Effector CD4-positive, alpha-beta T cell (primary cell): ENCODE measurements around the gene PLVAP.
"Not testable (repeated sequence)": the region's sequence is repeated elsewhere in the genome, so short reads cannot be mapped to it uniquely, and the experiment has no call there.

Experiments used
- DNase-seq: peaks from one replicate; pipeline ENCODE4 v3.0.0-alpha.2; 2020

Gene PLVAP

DNA sequence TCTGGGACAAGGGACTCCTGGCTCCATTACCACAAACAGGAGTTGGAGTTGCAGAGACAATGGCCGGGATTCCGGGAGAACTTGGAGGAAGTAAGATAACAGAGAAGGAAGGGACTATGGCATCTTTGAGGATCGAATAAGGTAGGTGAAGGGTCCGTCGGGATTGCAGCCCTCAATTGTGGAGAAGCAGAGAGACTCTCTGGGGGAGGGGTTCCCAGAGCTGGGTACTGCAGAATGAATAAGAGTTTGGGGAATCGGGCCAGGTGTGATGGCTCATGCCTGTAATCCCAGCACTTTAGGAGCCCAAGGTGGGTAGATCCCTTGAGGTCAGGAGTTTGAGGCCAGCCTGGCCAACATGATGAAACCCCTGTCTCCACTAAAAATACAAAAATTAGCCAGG, 24.5 kb upstream of the PLVAP start:
- no peak for DNase-seq

DNA sequence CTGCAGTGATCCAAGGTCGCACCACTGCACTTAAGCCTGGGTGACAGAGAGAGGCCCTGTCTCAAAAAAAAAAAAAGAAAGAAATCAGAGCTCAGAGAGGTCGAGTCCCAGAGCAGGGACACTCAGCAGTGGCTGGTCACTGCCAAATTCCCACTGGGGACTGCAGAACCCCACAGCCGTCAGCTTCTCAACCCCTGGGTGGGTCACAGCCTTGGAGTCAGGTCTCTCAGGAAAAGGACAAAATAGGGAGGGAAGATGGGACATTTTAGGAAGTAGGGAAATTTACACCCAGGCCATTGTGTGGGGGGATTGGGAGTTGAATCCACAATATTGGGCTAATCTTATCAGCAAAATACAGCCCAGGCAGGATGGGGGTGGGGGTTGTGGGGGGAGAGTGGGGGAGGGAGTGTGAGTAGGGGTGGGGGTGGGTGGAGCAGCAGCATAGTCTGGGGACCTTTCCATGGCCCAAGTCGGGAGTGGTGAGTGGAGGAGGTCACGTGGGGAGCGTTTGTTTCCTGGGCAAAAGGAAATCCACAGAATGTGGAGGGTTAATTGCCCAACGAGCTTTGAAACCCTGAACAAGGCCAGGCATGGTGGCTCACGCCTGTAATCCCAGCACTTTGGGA, 21.9 kb upstream of the PLVAP start:
- DNase-seq = no peak

DNA sequence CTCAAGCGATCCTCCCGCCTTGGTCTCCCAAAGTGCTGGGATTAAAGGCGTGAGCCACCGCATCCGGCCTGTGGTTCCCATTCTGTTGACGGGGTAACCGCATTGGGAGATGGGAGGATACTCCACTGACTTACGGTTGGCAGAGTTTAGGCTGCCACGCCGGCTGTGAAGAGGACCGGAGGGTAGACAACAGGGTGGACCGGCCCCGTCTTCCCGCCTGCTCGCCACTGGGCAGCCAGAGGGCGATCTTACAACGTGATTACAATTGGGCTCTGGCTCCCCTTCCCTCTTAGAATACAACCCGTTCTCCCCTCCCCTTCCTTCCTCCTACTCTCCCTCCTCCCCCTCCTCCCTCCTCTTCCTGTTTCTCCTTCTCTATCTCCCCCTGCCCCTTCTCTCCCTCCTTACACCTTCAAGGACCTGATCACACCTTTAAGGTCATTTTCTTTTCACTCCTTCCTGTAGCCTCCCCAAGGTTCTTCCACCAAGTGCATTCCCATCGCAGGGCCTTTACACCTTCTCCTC, 17.8 kb upstream of the PLVAP start:
- peak; percentile 51 for DNase-seq

GRCh38 chr19:17393914-17394313, 16.8 kb upstream of the PLVAP start, which contains the start of gene CCDC194:
TSS of gene CCDC194 (minus strand) at chr19:17394196. CDS start at chr19:17394158, 38 bp downstream.
- DNase-seq = no peak

DNA sequence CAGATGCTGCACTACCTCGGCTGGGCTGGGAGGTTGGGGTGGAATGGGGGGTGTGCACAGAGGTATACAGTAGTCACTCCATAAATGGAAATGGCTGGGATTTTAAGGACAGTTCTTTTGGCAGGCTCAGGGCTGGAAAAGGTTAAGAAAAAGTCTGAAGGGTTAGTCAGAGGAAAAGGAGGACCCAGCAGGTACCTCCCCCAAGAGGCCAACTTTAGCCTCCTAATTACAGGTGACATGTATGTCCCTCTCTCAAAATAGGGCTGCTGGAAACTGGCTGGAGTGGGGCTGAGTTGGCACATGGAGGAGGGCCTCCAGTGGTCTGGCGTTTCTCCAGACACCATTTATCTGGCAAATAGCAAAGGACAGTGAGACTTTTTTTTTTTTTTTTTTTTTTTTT, 15.9 kb upstream of the PLVAP start:
- DNase-seq = no peak

DNA sequence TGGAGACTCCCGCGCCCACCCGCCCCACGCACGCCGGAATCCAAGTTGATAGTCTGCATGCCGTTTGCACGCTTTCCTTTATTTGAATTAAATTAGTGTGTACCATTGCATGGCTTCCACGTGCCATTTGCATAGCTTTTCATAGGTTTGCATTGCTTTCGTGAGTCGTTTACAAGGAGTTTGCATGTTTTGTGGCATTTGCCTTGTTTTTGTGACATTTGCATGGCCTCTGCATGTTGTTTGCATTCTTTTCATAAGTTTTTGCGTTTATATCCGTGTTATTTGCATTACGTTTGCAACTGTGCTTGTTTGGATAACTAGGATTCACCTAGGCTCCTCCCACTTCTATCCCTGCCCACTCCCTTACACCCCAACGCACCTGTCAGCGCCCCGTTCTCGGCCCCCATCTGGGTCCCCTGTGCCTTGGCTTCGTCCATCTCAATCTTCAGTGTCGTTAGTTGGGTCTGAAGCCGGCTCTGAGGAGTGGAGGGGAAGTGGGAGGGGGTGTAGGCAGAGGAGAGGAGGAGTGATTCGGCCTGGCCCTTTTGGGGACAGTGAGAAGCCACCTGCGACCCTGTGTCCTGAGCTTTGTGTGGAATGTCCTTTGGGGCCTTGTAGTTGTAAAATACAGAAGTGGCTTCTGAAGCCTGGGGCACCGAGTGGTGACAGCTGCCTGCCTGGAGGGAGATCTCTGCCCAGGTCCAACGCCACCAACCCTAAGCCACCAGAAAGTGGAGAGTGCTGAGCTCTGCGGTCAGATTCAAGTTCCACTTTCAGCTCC, 14.4 kb upstream of the PLVAP start:
- no peak for DNase-seq

GRCh38 chr19:17390665-17391370, 13.7 kb upstream of the PLVAP start:
- DNase-seq = peak; percentile 85

- DNase-seq = no peak
These were observed 13.0 kb upstream of the PLVAP start for GRCh38 chr19:17389957-17390664.

GRCh38 chr19:17389288-17389687, 12.1 kb upstream of the PLVAP start:
- no peak for DNase-seq

GRCh38 chr19:17385878-17386611, 8.9 kb upstream of the PLVAP start:
- DNase-seq = peak; percentile 48

- DNase-seq = no peak
These were observed 3.4 kb upstream of the PLVAP start for GRCh38 chr19:17380426-17381138.

DNA sequence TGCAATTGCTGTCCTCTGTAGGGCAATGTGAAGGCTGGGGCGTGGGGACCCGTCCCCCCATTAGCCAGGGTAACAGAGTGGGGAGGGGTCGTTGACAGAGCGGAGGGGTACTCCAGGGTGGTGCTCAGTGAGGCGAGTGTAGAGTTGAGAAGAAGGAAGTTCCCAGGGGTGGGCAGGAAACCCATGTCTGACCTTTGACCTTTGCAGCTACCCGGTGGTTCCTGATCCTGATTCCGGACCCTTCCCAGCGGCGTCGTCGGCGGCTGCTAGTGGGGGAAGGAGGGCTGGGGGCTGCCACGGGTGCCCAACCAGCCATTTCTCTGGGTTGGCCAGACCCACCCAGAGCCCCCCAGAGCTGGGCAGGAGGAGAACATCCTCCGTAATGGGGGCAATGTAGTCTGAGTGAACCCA, 2.1 kb upstream of the PLVAP start:
- DNase-seq = no peak

GRCh38 chr19:17378271-17378670, 1.1 kb upstream of the PLVAP start:
- no peak for DNase-seq

DNA sequence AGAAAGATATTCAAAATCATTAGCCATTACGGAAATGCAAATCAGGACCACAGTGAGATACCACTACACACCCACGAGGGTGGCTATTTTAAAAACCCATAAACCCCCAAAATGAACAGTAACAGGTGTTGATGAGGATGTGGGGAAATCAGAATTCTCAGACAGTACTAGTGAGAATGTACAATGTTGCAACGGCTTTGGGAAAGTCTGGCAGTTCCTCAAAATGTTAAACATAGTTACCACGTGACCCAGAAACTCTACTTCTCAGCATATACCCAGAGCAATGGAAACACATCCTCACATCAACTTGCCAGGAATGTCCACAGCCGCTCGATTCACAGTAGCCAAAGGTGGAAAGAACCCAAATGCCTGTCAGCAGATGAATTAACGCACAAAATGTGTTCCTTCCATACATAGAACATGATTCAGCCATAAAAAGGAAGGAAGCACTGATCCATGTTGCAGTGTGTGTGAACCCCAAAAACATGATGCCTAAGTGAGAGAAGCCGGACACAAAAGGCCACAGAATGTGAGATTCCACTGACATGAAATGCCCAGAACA, 7.0 kb downstream of the PLVAP start:
- no peak for DNase-seq

DNA sequence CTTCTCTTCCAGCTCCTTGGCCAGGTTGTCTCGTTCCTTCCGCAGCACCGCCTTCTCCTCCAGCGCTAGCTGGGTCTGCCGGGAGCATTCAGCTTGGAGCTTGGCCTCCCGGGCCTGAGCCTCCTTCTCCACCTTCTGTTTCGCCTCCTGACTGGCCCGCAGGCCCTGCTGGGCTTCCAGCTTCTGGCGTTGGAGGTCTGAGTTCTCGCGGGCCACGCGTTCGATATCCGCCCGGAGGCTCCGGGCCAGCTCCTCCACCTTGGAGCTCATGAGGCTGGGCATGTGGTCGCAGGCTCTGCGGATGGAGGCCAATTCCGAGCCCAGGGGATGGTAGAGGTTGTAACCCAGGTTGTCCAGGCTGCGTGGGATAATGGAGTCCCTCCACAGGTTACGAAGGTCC, 11.8 kb downstream of the PLVAP start:
- no peak for DNase-seq

DNA sequence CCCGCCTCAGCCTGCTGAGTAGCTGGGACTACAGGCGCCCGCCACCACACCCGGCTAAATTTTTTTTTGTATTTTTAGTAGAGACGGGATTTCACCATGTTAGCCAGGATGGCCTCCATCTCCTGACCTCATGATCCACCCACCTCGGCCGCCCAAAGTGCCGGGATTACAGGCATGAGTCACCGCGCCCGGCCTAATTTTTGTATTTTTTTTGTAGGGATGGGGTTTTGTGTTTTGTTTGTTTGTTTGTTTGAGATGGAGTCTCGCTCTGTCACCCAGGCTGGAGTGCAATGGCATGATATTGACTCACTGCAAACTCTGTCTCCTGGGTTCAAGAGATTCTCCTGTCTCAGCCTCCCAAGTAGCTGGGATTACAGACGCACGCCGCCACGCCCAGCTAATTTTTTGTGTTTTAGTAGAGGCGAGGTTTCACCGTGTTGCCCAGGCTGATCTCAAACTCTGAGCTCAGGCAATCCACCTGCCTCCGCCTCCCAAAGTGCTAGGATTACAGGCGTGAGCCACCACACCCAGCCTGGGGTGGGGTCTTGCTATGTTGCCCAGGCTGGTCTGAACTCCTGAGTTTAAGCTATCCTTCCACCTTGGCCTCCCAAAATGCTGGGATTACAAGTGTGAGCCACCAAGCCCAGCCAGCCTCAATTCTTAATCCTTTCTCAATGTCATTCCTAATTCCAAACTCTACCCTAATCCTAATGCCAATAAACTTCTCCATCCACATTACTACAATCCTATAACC, 13.1 kb downstream of the PLVAP start:
- not testable (repeated sequence) for DNase-seq

- DNase-seq = no peak
These were observed 17.0 kb downstream of the PLVAP start for GRCh38 chr19:17359905-17360800.

DNA sequence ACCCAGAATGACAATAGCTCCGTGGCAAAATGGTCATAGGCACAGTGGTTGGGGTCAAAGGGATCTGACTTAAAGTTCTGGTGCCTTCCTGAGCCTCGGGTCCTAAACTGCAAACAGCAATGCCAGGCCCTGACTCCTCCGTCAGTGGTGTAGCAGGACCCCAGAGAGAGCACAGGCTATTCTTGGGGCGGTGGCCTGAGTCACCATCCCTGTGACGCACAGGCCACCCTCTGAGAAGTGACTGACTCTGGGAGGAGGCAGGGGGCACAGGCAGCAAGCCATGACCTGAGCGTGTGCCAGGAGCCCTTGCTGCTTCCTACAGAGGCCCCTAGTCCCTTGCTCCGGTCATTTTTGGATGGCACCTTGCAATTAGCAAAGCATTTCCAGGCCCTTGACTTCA, 18.7 kb downstream of the PLVAP start:
- no peak for DNase-seq

GRCh38 chr19:17357724-17358123, 19.4 kb downstream of the PLVAP start:
- DNase-seq = no peak
